Left forelimb (tissue), 1 donor: Measurements from ENCODE around the gene HAPLN2.
"Not testable (repeated sequence)": the region's sequence is repeated elsewhere in the genome, so short reads cannot be mapped to it uniquely, and the experiment has no call there.

Source experiments
- DNase-seq: peaks from one replicate; pipeline ENCODE4 v3.0.0-alpha.2; 2018; ENCODE audit warnings: low spot score

The HAPLN2 gene

DNA sequence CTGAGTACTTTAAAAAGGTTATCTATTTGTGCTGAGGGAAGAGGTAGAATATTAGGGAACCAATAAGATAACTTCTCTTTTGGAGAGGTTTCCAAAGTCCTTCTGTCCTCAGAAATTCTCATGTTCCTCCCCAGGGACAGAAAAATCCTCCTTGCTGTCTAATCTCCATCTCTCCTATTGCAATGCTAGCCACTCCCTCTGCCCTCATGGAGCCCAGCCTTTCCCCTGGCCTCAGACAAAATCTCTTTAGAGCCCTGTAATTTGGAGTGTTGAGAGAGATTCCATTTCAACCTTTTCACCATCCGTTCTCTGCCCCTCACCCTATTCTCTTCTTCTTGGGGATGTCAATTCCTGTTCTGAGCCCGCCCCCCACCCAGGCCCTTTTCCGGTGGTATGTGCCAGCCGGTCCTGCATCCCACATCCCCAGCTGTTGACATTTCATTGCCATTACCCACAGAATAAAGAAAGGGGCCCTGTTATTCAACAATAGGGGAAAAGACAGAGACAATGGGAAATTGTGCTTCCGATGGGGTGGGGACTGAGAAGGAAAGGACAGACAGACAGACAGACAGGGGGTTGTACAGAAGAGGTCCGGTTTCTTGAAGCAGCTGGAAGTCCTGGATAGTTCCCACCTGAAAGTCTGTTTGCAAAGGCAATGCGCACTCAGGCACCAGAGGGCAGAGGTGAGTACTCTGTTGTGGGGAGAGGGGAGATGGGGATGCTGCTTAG lies at the start of gene HAPLN2:
HAPLN2 (plus strand) TSS at position 563 of the 729 bp plus-strand sequence. CDS start 4,076 bp downstream, outside the sequence.
- no peak for DNase-seq

DNA sequence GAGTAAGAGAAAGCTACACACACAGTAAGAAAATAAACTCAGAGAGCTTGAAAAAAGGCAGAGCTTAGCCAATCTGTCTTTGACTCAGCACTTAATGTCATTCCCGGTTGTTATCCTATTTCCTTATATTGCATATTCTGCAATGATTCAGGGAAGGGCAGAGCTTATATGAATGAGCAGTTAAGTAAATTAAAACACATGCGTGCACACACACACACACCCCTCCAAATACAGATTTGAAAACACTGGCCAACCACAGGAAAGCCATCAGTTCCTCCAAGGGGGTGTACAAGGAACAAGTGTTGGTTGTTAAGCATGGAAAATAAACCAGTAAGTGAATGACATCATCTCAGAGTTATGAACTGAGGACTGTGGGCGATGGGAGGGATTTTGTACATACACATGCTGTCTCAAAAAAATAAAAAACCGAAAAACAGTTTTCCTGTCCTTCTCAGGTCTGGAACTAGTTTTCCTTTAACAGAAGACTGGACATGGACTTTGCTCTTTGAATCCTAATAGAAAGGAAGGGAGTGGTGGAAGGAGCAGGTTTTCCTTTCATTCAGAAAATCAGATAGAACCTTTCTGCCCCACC lies 47.9 kb upstream of the HAPLN2 start:
- DNase-seq = no peak

DNA sequence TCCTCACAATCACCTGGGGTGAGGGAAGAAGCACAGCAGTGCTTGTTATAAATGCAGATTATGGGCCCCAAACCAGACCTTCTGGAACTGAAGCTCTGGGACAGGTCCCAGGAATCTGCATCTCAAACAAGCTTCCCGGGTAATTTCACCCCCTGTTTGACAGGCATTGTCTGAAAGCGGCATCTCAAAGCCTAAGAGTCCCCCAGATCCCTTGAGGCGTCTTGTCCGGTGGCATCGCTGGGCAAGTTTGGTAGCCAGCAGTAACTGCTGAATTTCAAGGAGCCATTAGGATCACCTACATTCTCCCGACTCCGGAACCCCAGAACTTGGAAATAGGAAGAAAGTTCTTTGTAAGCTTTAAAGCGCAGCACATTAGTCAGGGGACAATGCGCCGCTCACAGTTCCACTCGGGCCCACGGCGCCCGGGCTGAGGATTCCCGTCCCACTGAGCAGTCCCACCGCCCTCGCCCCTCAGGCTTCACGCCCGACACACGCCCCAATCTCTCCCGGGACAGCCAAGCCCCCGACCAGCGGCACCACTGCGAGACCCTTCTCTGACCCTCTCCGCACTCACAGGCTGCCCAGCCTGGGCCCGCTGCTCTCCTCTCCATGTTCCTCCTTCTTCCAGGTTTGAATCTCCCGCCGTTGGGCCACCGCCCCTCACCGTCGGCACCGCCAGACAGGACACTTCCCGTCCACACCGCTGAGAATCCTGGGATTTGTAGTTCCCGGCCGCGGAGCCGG lies 47.1 kb upstream of the HAPLN2 start, which contains the start of gene IQGAP3:
IQGAP3 (minus strand) TSS at position 647 of the 744 bp plus-strand sequence; CDS start at position 611, 36 bp downstream.
- DNase-seq = peak; percentile 92

DNA sequence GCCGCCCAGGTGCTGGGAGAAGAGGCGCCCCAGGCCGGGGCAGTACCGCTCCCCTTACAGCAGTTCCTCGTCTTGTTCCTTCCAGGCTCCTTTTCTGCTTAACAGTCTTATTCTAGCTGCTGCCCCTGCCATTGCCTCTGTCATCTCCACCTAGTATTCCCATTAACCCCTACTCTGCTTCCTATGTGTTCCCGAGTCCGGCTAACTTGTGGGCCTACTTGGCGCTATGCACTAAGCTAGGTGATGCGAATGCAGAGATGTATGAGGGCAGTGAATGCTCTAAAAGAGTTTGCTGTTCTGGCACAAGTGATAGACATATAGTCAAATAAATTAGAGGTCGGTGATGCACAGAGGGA lies 46.6 kb upstream of the HAPLN2 start:
- no peak for DNase-seq

DNA sequence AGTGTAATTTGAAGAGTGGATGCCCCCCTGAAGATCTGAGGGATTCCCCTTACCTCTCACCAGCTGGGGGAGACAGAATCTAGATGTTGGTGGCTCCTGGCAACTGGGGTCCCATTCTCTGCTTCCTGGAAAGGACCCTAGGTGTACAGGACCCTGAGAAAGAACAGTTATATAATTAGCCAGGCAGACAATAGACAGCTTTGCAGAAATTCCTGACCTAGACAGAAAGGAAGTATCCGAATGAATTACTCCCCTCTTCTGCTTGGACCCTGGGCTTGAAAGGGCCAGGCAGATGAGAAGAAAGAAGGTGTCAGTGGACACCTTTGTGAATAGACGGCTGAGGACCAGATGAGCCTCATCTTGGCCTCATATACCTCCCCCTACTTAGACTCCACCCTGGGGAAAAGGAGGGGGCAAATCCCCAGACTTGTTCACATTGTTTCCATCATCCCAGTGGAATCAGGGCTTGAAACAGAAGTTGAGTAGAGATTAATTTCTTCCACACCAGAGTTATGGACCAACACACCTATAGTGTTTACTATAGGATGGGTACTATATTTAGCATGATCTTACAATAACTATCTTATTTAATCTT lies 45.1 kb upstream of the HAPLN2 start:
- no peak for DNase-seq

DNA sequence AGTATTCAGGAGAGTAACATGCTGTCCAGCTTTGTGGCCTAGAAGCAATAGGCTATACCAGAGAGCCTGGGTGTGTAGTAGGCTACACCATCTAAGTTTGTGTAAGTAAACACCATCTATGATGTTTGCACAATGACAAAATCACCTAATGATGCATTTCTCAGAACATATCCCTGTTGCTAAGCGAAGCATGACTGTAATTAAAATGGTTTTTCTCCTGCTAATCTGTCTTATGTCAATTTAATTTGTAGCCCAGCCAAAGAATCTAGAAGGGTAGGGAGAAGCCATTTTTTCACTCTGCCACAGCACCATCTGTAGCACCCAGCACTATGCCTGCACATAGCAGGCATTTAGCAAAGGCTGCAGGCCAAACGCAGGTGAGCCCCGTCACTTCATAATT lies 41.7 kb upstream of the HAPLN2 start:
- no peak for DNase-seq

DNA sequence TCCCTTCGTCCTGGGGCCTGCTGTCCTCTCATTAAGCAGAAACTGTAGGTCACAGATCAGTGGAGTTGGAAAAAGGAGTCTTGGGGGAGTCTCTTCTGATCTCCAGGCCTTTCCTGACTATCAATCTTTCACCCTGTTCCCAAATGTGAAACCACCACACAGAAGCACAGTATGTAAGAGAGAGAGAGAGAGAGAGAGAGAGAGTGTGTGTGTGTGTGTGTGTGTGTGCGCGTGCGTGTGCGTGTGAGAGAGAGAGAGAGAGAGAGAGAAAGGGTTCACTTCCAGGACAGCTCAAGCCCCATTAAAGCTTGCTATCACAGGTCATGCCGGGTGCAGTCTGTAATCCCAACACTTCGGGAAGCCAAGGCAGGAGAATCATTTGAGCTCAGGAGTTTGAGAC lies 41.2 kb upstream of the HAPLN2 start:
- no peak for DNase-seq

DNA sequence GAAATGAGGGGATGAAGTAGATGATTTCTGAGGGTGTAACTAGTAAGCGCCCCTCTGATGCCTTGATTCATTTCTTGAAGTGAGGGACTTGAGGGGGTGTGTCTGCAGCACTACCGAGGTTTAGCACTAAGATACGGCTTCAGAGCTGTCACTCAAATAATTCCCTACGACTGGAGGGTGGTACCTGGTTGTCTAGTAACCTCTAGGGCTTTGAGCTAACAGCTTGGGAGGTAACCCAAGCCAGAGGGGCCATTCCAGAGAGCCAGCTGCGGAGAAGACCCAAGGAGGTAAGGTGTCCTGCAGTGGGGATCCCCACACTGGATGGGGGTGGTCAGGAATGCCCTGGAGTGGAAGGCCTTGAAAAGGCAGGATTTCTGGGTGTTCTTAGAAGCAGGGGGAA lies 39.7 kb upstream of the HAPLN2 start, which contains the start of gene TTC24:
TTC24 (plus strand) TSS at position 252 of the 400 bp plus-strand sequence. CDS start 1,642 bp downstream, outside the sequence.
- no peak for DNase-seq

DNA sequence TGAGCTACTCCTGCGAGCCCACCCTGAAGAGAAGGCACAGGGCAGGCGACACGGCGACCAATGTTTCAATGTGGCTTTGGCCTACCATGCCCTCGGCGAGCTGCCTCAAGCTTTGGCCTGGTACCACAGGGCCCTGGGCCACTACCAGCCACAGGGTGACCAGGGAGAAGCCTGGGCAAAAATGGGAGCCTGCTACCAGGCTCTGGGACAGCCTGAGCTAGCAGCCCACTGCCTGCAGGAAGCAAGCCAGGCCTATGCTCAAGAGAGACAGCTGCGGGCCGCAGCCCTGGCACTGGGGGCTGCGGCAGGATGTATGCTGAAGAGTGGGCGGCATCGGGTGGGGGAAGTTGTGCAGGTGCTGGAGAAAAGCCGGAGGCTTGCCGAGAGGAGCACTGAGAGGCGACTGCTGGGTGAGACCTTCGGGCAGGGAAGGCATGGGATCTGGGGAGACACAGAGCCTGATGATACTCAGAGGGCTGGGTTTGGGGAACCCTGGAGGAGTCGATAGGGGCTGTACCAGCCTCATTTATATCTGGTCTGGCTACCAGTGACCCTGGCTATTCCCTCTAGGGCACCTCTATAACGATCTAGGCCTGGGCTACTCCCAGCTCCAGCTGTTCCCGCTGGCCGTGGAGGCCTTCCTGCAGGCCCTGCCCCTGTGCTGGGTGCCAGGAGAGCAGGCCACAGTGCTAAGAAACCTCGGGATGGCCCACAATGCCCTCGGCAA lies 37.4 kb upstream of the HAPLN2 start:
- DNase-seq = no peak

DNA sequence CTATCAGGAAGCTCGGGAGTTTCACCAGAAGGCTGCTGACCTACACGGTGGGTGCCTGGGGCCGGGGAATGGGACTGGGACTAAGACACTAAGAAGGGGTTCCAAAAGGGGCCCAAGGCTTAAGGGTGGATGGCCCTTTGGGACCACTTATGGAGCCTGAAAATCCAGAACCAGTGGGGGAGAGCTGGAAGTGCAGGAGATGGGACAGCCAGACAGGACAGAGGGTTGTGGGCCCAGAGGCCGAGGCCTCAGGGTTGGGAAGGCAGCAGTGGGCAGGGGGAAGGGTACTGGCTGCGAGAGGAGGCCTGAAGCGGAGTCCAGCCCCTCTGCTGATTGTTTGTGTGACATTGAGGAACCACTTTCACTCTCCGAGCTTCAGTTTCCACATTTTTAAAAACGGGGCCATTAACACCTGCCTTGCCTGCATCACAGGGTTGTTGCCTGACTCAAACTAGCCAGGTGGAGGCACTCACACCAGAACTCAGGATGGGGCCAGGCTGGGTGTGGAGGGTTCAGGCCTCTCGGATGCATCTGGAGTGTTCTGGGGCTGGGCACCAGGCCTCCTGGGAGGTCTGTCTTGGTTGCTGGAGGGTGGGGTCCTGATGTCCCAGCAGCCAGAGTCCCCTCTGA lies 36.7 kb upstream of the HAPLN2 start:
- DNase-seq = no peak

DNA sequence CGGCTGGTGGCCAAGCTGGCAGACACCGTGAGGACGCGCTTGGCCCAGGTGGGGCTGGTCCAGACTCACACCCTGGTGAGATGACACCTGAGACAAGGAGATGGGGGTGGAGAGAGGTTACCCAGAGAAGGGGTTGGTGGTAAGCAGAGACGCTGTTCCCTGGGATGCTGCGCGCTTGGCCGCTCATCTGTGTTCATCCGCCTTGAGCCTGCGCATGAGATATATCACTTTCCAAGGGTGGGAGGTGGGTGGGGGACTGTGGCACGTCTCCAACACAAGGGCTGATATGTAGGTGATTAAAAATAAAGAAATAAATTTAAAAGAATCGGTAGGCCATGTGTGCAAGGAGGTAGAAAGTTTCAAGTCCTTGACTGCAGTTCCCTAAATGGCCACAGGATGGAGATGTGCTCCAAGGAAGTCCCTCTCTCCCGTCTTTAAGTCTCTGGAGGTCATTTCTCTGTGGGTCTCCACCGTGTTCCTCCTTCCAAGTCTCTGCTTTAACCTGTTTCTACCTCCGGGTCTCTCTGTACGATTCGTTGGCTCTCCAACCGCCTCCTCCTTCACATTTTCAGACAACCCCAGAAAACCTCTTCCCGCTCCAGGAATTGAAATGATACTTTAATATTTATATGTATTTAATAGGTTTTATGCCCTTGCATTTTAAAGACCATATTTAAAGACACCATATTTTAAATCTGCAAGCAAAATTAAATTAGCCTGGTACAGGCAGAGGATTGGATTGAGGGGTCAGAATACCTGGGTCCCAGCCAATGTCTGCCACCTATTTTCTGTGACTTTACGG lies 35.2 kb upstream of the HAPLN2 start:
- DNase-seq = no peak

DNA sequence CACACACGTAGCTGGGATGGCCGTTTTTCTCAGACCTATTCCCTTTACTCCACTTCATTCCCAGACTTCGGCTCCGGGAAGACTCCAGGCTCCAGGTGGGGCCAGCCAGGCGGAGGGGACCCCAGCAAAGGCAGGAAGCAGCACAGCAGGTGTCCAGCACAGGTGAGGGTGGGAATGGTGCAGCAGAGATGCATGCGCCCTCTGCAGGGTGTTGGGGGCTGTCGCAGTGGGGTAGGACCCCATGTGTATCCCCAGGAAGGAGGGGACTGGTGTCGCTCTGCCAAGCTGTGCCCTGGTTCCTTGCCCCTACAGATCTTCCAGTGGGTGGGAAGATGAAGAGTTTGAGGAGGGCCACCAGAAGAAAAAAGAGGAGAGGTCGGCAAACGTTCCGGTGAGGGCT lies 34.4 kb upstream of the HAPLN2 start:
- no peak for DNase-seq

DNA sequence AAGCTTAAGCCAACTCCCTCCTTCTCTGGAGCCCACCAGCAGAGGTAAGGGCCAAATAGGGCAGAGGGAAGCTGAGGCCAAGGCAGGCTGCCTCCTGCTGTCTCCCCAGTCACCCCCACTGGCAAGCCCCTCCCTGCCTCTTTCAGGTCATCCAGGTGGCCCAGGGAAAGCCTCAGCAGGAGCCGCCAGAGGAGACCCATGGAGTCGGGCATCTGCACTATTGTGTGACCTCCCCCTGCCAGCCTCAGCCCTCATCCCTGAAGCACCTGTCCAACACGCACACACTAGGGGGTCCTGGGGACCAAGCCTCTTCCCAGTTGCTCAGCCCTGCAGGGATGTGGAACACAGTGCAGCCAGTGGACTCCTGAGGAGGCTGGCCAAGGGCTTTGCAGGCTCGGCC lies 32.9 kb upstream of the HAPLN2 start:
- no peak for DNase-seq

DNA sequence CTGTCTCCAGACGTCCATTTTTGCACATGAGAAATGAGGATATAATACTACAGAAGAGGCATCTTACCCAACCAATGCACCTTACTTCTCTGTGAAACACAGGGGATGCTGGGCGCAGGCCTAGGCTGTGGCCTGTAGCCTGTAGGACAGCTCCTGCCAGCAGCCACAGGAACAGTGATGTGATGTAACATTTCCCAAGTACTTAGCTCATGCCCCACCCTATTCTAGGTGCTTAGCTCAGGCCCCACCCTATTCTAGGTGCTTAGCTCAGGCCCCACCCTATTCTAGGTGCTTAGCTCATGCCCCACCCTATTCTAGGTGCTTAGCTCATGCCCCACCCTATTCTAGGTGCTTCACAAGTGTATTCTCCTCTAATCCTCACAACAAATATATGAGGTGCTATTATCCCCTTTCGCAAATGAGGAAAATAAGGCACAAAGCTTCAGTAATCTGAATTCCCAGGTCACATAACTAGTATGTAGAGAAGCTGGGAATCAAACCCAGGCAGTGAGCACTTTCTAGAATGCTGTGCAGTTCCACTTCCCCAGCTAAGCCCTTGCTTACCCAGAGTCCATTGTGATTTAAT lies 32.2 kb upstream of the HAPLN2 start:
- DNase-seq = no peak

DNA sequence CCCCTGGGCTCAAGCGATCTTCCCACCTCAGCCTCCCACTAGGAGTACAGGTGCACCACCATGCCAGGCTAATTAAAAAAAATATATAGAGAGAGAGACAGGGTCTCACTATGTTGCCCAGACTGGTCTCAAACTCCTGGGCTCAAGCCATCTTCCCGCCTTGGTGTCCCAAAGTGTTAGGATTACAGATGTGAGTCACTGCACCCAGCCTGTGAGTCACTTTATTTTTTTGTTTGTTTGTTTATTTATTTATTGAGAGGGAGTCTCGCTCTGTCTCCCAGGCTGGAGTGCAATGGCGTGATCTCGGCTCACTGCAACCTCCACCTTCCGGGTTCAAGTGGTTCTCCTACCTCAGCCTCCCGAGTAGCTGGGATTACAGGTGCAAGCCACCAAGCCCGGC lies 31.3 kb upstream of the HAPLN2 start:
- DNase-seq = not testable (repeated sequence)

DNA sequence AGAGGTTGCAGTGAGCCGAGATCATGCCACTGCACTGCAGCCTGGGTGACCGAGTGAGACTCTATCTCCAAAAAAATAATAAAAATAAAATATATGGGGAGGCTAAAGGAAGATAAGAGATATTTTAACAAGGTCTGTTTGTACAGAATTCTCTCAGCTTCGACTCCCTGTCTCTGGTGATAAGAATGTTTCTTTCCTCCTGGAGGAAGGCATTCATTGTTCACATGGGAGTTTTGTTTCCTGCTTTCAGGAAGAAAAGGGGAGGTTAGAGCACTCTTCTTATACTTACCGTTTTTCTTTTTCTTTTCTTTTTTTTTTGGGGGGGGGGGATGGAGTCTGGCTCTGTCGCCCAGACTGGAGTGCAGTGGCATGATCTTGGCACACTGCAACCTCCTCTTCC lies 29.7 kb upstream of the HAPLN2 start:
- DNase-seq = no peak

DNA sequence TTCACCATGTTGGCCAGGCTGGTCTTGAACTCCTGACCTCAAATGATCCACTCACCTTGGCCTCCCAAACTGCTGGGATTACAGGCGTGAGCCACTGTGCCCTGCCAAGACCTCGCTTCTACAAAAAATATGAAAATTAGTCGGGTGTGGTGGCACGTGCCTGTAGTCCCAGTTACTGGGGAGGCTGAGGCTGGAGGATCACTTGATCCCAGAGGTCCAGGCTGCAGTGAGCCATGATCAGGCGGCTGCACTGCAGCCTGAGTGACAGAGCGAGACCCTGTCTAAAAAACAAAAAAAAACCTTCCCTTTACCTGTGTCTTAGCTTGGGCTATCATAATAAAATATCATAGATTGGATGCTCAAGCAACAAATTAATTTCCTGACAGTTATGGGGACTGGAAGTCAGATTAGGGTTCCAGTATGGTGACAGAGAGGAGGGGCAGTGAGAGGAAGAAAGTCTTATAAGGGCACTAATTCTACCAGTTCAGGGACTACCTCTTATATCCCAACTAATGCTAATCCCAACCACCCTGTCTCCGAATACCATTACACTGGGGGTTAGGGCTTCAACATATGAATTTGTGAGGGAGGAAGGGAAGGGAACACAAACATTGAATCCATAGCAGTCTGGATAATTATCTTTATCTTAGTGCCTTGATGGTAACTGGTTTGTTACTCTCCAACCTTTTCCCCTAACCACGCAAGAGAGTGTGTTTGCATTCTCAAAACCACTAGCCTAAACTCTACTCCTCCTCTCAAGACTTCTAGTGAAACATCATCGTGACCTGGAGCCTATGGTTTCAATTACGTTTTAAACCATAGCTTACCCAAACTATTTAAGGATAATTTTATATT lies 28.7 kb upstream of the HAPLN2 start:
- DNase-seq = no peak

DNA sequence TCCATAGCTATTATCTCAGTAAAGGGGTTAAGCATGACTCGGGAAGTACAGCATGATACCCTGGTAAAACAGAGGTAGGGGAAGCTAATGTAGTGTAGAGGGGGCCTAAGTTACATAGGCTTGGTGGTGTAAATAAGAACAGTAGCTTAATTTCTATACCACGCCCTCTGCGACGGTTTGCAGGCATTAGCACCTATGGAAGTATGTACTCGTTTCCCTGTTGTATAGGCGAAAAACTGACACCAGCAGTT lies 28.1 kb upstream of the HAPLN2 start:
- DNase-seq = no peak

DNA sequence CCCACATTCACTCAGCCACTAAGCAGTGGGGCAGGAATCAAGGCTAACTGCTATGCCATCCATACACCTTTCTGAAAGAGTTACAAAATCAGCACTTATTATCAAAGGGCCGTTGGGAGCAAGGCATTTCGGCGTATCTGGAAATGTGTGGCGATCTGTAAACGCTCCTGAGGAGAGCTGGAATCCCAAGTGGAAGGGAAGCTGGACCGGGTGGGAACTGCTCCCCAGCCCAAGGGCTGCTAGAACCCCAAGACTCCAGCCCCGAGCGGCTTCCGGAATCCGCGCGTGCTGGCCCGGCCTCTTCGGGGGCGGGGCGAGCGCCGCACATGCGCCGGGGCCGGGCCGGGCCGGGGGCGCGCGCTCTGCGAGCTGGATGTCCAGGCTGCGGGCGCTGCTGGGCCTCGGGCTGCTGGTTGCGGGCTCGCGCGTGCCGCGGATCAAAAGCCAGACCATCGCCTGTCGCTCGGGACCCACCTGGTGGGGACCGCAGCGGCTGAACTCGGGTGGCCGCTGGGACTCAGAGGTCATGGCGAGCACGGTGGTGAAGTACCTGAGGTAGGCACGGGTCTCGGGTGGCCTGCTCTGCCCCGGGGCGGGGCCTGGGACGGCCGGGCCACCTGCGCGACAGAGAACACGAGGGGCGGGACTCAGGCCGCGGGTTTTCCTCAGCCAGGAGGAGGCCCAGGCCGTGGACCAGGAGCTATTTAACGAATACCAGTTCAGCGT lies 27.6 kb upstream of the HAPLN2 start, which contains the start of gene NAXE:
NAXE (plus strand) TSS at position 345 of the 726 bp plus-strand sequence; CDS start at position 374, 29 bp downstream.
- DNase-seq = peak; percentile 90
